ENCODE measurements around the gene TRMT1.

DNA sequence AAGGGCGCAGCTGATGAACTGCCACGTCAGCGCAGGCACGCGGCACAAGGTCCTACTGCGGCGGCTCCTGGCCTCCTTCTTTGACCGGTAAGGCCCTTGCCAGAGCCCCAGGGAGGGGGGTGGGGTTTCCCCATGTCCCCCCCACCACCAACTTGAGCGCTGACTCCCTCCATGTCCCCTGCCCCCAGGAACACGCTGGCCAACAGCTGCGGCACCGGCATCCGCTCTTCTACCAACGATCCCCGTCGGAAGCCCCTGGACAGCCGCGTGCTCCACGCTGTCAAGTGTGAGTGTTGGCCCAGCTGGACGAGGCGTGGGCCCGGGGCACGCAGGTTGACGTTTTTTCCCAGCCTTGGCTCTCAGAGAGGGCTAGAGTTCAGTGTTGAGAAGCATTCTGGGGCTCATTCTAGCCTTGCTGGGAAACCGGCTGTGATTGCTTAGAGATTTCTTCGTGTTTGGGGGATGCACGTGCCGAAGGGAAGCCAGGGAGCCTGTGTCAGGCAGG, 20.8 kb upstream of the TRMT1 start:
- TF ChIP-seq EZH2phosphoT487 (IDR thresholded peaks at IDR 0.05; ENCODE audit: unreplicated experiment) = no peak
- TF ChIP-seq, protein P1, sequence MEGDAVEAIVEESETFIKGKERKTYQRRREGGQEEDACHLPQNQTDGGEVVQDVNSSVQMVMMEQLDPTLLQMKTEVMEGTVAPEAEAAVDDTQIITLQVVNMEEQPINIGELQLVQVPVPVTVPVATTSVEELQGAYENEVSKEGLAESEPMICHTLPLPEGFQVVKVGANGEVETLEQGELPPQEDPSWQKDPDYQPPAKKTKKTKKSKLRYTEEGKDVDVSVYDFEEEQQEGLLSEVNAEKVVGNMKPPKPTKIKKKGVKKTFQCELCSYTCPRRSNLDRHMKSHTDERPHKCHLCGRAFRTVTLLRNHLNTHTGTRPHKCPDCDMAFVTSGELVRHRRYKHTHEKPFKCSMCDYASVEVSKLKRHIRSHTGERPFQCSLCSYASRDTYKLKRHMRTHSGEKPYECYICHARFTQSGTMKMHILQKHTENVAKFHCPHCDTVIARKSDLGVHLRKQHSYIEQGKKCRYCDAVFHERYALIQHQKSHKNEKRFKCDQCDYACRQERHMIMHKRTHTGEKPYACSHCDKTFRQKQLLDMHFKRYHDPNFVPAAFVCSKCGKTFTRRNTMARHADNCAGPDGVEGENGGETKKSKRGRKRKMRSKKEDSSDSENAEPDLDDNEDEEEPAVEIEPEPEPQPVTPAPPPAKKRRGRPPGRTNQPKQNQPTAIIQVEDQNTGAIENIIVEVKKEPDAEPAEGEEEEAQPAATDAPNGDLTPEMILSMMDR (conservative IDR thresholded peaks at IDR 0.05; ENCODE audit: low read depth in 2 of 2) = no peak
- TF ChIP-seq EZH2 (IDR thresholded peaks at IDR 0.05; ENCODE audit: low read depth, unreplicated experiment) = no peak

Data from GM23338 (cell line).